ENCODE measurements around the gene CXCL17.

CXCL17 gene

DNA sequence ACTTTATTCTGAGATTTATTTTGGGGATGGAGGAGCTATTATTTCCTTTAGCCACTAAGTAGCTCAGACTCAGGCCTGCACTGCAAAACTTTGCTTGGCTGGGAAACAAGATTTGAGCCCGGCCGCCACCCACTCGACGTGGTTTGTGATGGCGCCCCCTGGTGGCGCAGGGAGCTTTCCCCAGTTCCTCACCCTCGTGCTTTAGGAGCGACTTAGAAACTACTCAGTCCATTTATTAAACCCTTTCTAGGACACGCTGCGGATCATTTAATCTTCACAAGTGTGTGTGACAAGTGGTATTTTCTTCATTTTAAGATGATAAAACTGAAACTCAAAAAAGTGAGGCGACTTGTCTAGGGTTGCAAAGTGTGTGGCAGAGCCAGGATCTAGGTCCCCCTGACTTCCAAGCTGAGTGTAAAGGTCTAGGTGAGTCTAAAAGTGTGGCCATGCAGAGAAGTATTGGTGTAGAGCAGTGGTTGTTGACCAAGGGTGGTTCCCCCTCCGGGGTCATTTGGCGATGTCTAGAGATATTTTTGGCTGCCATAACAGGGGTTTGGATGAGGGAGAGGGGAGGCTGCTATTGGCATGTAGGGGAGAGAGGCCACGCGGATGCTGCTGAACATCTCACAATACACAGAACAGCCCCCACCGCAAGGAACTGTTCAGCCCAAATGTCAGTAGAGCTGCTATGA is 2.2 kb downstream of the CXCL17 start:
- H2AFZ ChIP-seq (ENCODE audit: low read depth), result no peak overlapping the region
- H3K9ac ChIP-seq, result no peak overlapping the region
- H3K4me1 ChIP-seq (ENCODE audit: low read depth, poor library complexity, severe bottlenecking), result no peaks in the 10 kb centered on the region
- no peak overlapping the region for H3K4me3 ChIP-seq (IDR thresholded peaks at IDR 0.05; ENCODE audit: insufficient read depth, low read depth, low read length)
- no peak overlapping the region for H3K4me2 ChIP-seq
- TF ChIP-seq, protein P1, sequence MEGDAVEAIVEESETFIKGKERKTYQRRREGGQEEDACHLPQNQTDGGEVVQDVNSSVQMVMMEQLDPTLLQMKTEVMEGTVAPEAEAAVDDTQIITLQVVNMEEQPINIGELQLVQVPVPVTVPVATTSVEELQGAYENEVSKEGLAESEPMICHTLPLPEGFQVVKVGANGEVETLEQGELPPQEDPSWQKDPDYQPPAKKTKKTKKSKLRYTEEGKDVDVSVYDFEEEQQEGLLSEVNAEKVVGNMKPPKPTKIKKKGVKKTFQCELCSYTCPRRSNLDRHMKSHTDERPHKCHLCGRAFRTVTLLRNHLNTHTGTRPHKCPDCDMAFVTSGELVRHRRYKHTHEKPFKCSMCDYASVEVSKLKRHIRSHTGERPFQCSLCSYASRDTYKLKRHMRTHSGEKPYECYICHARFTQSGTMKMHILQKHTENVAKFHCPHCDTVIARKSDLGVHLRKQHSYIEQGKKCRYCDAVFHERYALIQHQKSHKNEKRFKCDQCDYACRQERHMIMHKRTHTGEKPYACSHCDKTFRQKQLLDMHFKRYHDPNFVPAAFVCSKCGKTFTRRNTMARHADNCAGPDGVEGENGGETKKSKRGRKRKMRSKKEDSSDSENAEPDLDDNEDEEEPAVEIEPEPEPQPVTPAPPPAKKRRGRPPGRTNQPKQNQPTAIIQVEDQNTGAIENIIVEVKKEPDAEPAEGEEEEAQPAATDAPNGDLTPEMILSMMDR (conservative IDR thresholded peaks at IDR 0.05; ENCODE audit: low read depth, low read length), result peak; percentile 99
- H3K36me3 ChIP-seq (ENCODE audit: insufficient read depth), result no peaks in the 10 kb centered on the region
- no peaks in the 10 kb centered on the region for H4K20me1 ChIP-seq (ENCODE audit: insufficient read depth)
- no peaks in the 10 kb centered on the region for H3K79me2 ChIP-seq (ENCODE audit: insufficient read depth, low read depth)
- H3K27ac ChIP-seq, result no peak overlapping the region
- H3K27me3 ChIP-seq (ENCODE audit: insufficient read depth, low read depth), result no peaks in the 10 kb centered on the region

DNA sequence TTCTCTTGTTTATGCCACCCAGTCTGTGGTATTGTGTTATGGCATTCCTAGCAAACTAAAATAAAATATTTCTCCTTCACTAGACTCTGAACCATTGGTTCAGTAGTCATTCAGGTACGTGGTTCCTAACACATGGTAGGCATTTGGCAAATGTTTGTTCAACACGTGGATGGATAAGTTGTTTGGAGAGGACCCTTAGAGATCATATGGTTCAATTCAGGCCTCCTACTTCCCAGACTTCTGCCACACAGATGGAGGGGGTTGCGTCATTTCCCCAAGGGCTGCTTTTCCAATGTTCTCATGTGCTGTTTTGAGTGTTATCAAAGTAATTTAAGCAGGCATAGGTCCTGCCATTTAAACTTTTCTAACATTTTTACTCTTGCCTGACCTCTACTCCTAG is 6.7 kb downstream of the CXCL17 start:
- Histone ChIP-seq H3K27ac (no peak overlapping the region), H2AFZ (ENCODE audit: low read depth) (no peak overlapping the region), H3K4me1 (ENCODE audit: low read depth, poor library complexity, severe bottlenecking) (peaks cover 4% of the 10 kb centered on the region), H3K79me2 (ENCODE audit: insufficient read depth, low read depth) (no peaks in the 10 kb centered on the region), H3K4me2 (no peak overlapping the region), H4K20me1 (ENCODE audit: insufficient read depth) (no peaks in the 10 kb centered on the region), H3K4me3 (IDR thresholded peaks at IDR 0.05; ENCODE audit: insufficient read depth, low read depth, low read length) (no peak overlapping the region), H3K9ac (no peak overlapping the region), H3K27me3 (ENCODE audit: insufficient read depth, low read depth) (no peaks in the 10 kb centered on the region), H3K36me3 (ENCODE audit: insufficient read depth) (no peaks in the 10 kb centered on the region)
- TF ChIP-seq, protein P1 (conservative IDR thresholded peaks at IDR 0.05; ENCODE audit: low read depth, low read length), result no peak

DNA sequence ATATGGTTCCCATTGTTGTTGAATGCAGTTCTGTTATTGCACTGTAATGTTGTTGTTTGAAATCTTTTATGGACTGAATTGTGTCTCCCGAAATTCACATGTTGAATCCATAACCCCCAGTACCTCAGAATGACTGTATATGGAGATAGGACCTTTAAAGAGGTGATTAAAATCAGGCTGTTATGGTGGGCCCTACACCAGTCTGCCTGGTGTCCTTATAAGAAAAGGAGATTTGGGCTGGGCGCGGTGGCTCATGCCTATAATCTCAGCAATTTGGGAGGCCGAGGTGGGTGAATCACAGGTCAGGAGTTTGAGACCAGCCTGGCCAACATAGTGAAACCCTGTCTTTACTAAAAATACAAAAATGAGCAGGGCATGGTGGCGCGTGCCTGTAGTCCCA is 7.4 kb downstream of the CXCL17 start:
- no peak overlapping the region for H3K4me2 ChIP-seq
- no peaks in the 10 kb centered on the region for H4K20me1 ChIP-seq (ENCODE audit: insufficient read depth)
- no peak overlapping the region for H3K9ac ChIP-seq
- no peaks in the 10 kb centered on the region for H3K36me3 ChIP-seq (ENCODE audit: insufficient read depth)
- H3K4me3 ChIP-seq (IDR thresholded peaks at IDR 0.05; ENCODE audit: insufficient read depth, low read depth, low read length), result no peak overlapping the region
- H3K27ac ChIP-seq, result no peak overlapping the region
- H2AFZ ChIP-seq (ENCODE audit: low read depth), result no peak overlapping the region
- no peaks in the 10 kb centered on the region for H3K27me3 ChIP-seq (ENCODE audit: insufficient read depth, low read depth)
- TF ChIP-seq, protein P1 (conservative IDR thresholded peaks at IDR 0.05; ENCODE audit: low read depth, low read length), result no peak
- H3K79me2 ChIP-seq (ENCODE audit: insufficient read depth, low read depth), result no peaks in the 10 kb centered on the region
- peaks cover 4% of the 10 kb centered on the region for H3K4me1 ChIP-seq (ENCODE audit: low read depth, poor library complexity, severe bottlenecking)

DNA sequence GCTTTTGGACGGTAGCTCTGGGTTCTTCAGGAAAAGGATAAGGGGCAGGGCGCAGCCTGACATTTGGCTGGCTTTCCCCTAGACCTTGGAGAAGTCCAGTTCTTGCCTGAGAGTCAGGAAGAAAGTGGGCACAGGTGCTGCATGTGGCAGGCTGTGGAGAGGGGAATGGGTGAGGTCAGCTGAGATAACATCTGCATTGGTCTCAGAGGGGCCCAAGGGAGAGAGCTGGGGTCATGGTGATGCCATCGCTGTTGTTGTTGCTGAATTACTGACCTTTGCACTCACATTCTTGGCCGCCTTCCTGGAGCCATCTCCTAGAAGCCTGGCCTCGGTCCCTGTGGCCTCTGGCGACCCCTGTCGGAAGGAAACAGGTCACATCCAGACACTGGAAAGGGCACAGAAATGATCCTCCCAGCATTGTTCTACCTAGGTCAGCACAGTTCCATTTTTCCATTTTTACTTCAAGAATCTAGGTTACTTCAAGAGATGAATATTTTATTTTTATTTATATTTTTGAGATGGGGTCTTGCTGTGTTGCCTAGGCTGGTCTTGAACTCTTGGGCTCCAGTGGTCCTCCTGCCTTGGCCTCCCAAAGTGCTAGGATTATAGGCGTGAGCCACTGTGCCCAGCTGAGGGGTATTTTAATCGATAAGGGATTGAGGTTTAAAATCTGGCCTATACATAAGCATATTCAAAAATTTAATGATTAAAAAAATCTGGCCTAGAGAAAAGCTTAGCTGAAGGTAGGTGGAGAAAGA is 9.1 kb downstream of the CXCL17 start:
- H4K20me1 ChIP-seq (ENCODE audit: insufficient read depth), result no peaks in the 10 kb centered on the region
- H3K4me3 ChIP-seq (IDR thresholded peaks at IDR 0.05; ENCODE audit: insufficient read depth, low read depth, low read length), result no peak overlapping the region
- peaks cover 4% of the 10 kb centered on the region for H3K4me1 ChIP-seq (ENCODE audit: low read depth, poor library complexity, severe bottlenecking)
- H3K27ac ChIP-seq, result no peak overlapping the region
- H3K9ac ChIP-seq, result no peak overlapping the region
- H3K27me3 ChIP-seq (ENCODE audit: insufficient read depth, low read depth), result no peaks in the 10 kb centered on the region
- no peaks in the 10 kb centered on the region for H3K36me3 ChIP-seq (ENCODE audit: insufficient read depth)
- no peak overlapping the region for H3K4me2 ChIP-seq
- H3K79me2 ChIP-seq (ENCODE audit: insufficient read depth, low read depth), result no peaks in the 10 kb centered on the region
- TF ChIP-seq, protein P1 (conservative IDR thresholded peaks at IDR 0.05; ENCODE audit: low read depth, low read length), result peak; percentile 81
- H2AFZ ChIP-seq (ENCODE audit: low read depth), result peak overlapping the region; percentile 50

All from KMS-11 (cell line).